HL-60 (cell line): ENCODE results near the gene GNAS.
A peak's percentile ranks its signal among the peaks of the same experiment; 100 is the strongest.

Experiments
- DNase-seq, 2 experiments: peaks; one replicate each; pipeline ENCODE4 v3.0.0-alpha.2; 2010 to 2020; ENCODE audit warnings: low read depth in 1 of 2, low spot score in 1 of 2
- H3K27ac ChIP-seq: fragments of 250-450 bp; sonication (Bioruptor Pico); replicated peaks from 2 replicates; pipeline ENCODE4 v1.5.1; 2020; ENCODE audit warnings: mild to moderate bottlenecking, moderate library complexity
- H3K27me3 ChIP-seq: fragments of 250-450 bp; sonication (Bioruptor Pico); 2 replicates; pipeline ENCODE4 v1.5.1; 2021; ENCODE audit warnings: mild to moderate bottlenecking, moderate library complexity; ENCODE audit not compliant: insufficient read depth, poor library complexity, severe bottlenecking
- H3K4me3 ChIP-seq: replicated peaks from 2 replicates; pipeline ENCODE4 v1.5.1; 2011; ENCODE audit warnings: mild to moderate bottlenecking, control low read depth, low read length; ENCODE audit not compliant: insufficient read depth
- GABPA ChIP-seq: IDR thresholded peaks from 2 replicates; pipeline ENCODE4 v1.6.1; 2012; ENCODE audit warnings: low read depth
- POLR2AphosphoS5 ChIP-seq: IDR thresholded peaks from 2 replicates; pipeline ENCODE4 v1.6.1; 2012; ENCODE audit warnings: low read depth
- REST ChIP-seq: IDR thresholded peaks from 2 replicates; pipeline ENCODE4 v1.6.1; 2012; ENCODE audit warnings: low read depth; ENCODE audit not compliant: insufficient replicate concordance
- SPI1 ChIP-seq: IDR thresholded peaks from 2 replicates; pipeline ENCODE4 v1.6.1; 2012; ENCODE audit warnings: low read depth, mild to moderate bottlenecking, borderline replicate concordance
- TF ChIP-seq, protein P1 (sequence below): IDR thresholded peaks from one replicate; pipeline ENCODE4 v1.5.1; 2011; ENCODE audit warnings: low read length, control low read depth, inconsistent platforms; ENCODE audit not compliant: insufficient read depth

Gene GNAS

DNA sequence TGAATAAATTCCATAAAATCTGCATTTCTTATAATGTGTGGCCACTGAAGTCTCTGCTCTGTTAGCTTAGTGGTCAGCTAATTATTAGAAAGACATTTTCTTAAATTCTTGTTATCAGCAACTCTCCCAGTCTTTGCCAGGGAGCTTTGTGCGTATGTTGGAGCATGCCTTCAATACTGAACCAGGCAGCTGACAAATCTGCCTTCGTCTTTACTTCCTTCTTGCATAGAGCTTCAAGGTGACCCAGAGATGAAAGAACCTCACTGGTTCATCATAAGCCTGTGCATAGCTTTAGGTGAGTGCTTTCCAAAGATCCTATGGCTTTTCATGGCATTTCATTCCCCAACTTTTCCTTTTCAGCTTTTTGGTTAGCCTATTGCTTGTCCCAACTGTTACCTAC lies 85.6 kb downstream of the GNAS start:
- Histone ChIP-seq H3K27me3 (no peaks in the 10 kb centered on the region), H3K27ac (no peak overlapping the region), H3K4me3 (no peak overlapping the region)
- peak in 1 of 2 experiments; percentile 6 for DNase-seq
- TF ChIP-seq SPI1 (no peak), REST (no peak), GABPA (no peak)

- no peak for TF ChIP-seq POLR2AphosphoS5
- no peak for TF ChIP-seq SPI1
- TF ChIP-seq, protein P1, sequence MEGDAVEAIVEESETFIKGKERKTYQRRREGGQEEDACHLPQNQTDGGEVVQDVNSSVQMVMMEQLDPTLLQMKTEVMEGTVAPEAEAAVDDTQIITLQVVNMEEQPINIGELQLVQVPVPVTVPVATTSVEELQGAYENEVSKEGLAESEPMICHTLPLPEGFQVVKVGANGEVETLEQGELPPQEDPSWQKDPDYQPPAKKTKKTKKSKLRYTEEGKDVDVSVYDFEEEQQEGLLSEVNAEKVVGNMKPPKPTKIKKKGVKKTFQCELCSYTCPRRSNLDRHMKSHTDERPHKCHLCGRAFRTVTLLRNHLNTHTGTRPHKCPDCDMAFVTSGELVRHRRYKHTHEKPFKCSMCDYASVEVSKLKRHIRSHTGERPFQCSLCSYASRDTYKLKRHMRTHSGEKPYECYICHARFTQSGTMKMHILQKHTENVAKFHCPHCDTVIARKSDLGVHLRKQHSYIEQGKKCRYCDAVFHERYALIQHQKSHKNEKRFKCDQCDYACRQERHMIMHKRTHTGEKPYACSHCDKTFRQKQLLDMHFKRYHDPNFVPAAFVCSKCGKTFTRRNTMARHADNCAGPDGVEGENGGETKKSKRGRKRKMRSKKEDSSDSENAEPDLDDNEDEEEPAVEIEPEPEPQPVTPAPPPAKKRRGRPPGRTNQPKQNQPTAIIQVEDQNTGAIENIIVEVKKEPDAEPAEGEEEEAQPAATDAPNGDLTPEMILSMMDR = no peak
- TF ChIP-seq REST = no peak
- TF ChIP-seq GABPA = no peak
- H3K27me3 ChIP-seq = no peaks in the 10 kb centered on the region
- peak in 1 of 2 experiments; percentile 49 for DNase-seq
- H3K27ac ChIP-seq = peak overlapping the region; percentile 36
- no peak overlapping the region for H3K4me3 ChIP-seq
Measured at GRCh38 chr20:58938541-58938940, 86.0 kb downstream of the GNAS start.

- Histone ChIP-seq H3K27ac (no peak overlapping the region), H3K4me3 (no peak overlapping the region), H3K27me3 (no peaks in the 10 kb centered on the region)
- DNase-seq = no peak
- TF ChIP-seq REST (no peak), GABPA (no peak), SPI1 (no peak), POLR2AphosphoS5 (no peak)
- TF ChIP-seq, protein P1 = no peak
Measured at GRCh38 chr20:58941471-58941870, 89.0 kb downstream of the GNAS start.

DNA sequence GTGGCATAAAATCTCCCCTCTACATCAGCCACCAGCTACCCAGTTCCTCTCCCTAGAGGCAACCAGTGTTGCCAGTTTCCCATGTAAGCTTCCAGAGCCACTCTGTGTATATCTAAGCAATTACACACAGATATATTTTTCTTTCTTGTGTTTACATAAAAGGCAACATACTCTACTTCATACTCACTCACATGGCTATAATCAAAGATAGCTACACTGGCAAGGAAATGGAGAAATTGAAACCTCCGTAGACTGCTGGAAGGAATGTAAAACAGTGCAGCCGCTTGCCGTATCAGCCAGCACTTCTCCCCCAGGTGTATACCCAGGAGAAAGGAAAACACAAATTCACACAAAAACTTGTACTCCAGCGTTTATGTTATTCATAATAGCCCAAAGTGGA lies 90.0 kb downstream of the GNAS start:
- DNase-seq = no peak
- H3K27ac ChIP-seq = no peak overlapping the region

More for the DNA sequence above, 90.0 kb downstream of the GNAS start:
- Histone ChIP-seq H3K27me3 (no peaks in the 10 kb centered on the region), H3K4me3 (no peak overlapping the region)
- TF ChIP-seq, protein P1 = no peak
- TF ChIP-seq POLR2AphosphoS5 (no peak), REST (no peak), SPI1 (no peak), GABPA (no peak)
